Sigmoid colon (tissue), 7 donors: Measurements from ENCODE around the gene DIPK1B. TPM values are rescaled to one million over a fixed set of nuclear protein-coding genes. Genes with fewer than 3 reads are reported as not detected.
A peak's percentile ranks its signal among the peaks of the same experiment; 100 is the strongest.

Experiments used
- DNase-seq: peaks from one replicate; pipeline ENCODE4 v3.0.0-alpha.2; 2019
- H3K27ac ChIP-seq, 4 donors: fragments of 200-600 bp; sonication (generic); one replicate each; pipeline ENCODE4 v1.5.1; 2016 to 2019; ENCODE audit warnings: mild to moderate bottlenecking in 1 of 4
- H3K27me3 ChIP-seq, 3 donors: fragments of 200-600 bp; sonication (generic); one replicate each; pipeline ENCODE4 v1.5.1; 2019; ENCODE audit warnings: mild to moderate bottlenecking in 1 of 3
- H3K36me3 ChIP-seq, 4 donors: fragments of 200-600 bp; sonication (generic); one replicate each; pipeline ENCODE4 v1.5.1; 2016 to 2019
- H3K4me1 ChIP-seq, 4 donors: fragments of 200-600 bp; sonication (generic); one replicate each; pipeline ENCODE4 v1.5.1; 2017 to 2019
- H3K4me3 ChIP-seq, 4 donors: fragments of 200-600 bp; sonication (generic); one replicate each; pipeline ENCODE4 v1.5.1; 2017 to 2019; ENCODE audit warnings: mild to moderate bottlenecking in 2 of 4, moderate library complexity in 1 of 4
- H3K9me3 ChIP-seq, 4 donors: fragments of 200-600 bp in 3 of 4; sonication (generic) in 3 of 4; one replicate each; pipeline versions ENCODE4 v1.5.1 to v1.6.1; 2013 to 2019
- CTCF ChIP-seq, 4 experiments: fragments of 450-650 bp in 3 of 4; fragments of 200-600 bp in 1 of 4; IDR thresholded peaks; one replicate each; pipeline ENCODE4 v1.5.1; 2016 to 2019; ENCODE audit warnings: antibody characterized with exemption in 4 of 4, mild to moderate bottlenecking in 3 of 4, moderate library complexity in 2 of 4
- EP300 ChIP-seq, 4 donors: sonication (generic); formaldehyde crosslinking; IDR thresholded peaks; one replicate each; pipeline ENCODE4 v1.6.1; 2017; ENCODE audit warnings: antibody characterized with exemption in 4 of 4
- POLR2A ChIP-seq, 2 donors: fragments of 450-650 bp; IDR thresholded peaks; one replicate each; pipeline ENCODE4 v1.6.1; 2016; ENCODE audit warnings: antibody characterized with exemption in 2 of 2, mild to moderate bottlenecking in 2 of 2, moderate library complexity in 2 of 2
- POLR2AphosphoS5 ChIP-seq, 4 donors: sonication (generic); formaldehyde crosslinking; IDR thresholded peaks; one replicate each; pipeline ENCODE4 v1.6.1; 2017; ENCODE audit warnings: antibody characterized with exemption in 4 of 4
- WGBS, 2 donors: extraction: QIAGEN DNeasy Blood & Tissue Kit; methylation state at CpG; one replicate each; pipeline ENCODE4 v1.1.7; 2013; 5-methylcytosine and 5-hydroxymethylcytosine counted together
- intact Hi-C: fragments of 100-400 bp; cut with DNase I; formaldehyde crosslinking; loops from one replicate; pipeline ENCODE4 v1.15.1; 2023
- polyA plus RNA-seq, 3 donors: library from polyadenylated mRNA; stranded (reverse); fragments of 200-250 nt; gene quantifications; one replicate each; pipeline ENCODE4 v1.2.3, GENCODE V29; 2013
- total RNA-seq, 4 donors: library from RNA; depleted of rRNA; stranded (reverse); fragments of >200 nt; gene quantifications; one replicate each; pipeline ENCODE4 v1.1.0, GENCODE V29; 2016
- donor health status: healthy with polysubstance abuse.
- donor health status: Bipolar disorder and iron deficiency.
- donor health status: healthy.

Gene DIPK1B
- total and polyA plus RNA-seq, 7 donors = 0.23 to 18.3 (median 9.6) TPM

GRCh38 chr9:136723362-136723976, 11.1 kb downstream of the DIPK1B start:
- Histone ChIP-seq H3K4me1 (peaks cover 0 to 74% (median 53%) of the 10 kb centered on the region in 4 donors), H3K4me3 (no peak overlapping the region), H3K27me3 (no peaks in the 10 kb centered on the region), H3K9me3 (no peaks in the 10 kb centered on the region), H3K27ac (no peak overlapping the region), H3K36me3 (peaks cover 33 to 55% (median 35%) of the 10 kb centered on the region in 4 donors)
- WGBS, 2 donors = 92% methylated on average over 32 of the region's 32 CpGs
- no peak for TF ChIP-seq EP300 (IDR thresholded peaks at IDR 0.05)
- no peak for TF ChIP-seq POLR2A (IDR thresholded peaks at IDR 0.05)
- TF ChIP-seq POLR2AphosphoS5 (IDR thresholded peaks at IDR 0.05) = no peak
- no peak for TF ChIP-seq CTCF (IDR thresholded peaks at IDR 0.05)
- intact Hi-C loops = no loop called here
- DNase-seq = no peak

GRCh38 chr9:136723989-136724388, 11.6 kb downstream of the DIPK1B start:
- H3K4me1 ChIP-seq = peaks cover 0 to 79% (median 59%) of the 10 kb centered on the region in 4 donors
- no peak overlapping the region for H3K27ac ChIP-seq
- WGBS, 2 donors = 94 to 95% methylated on average over 8 of the region's 8 CpGs
- TF ChIP-seq POLR2AphosphoS5 (IDR thresholded peaks at IDR 0.05) (no peak), EP300 (IDR thresholded peaks at IDR 0.05) (no peak), POLR2A (IDR thresholded peaks at IDR 0.05) (no peak), CTCF (IDR thresholded peaks at IDR 0.05) (no peak)
- no peaks in the 10 kb centered on the region for H3K27me3 ChIP-seq
- H3K4me3 ChIP-seq = no peak overlapping the region
- intact Hi-C loops = no loop called here
- H3K9me3 ChIP-seq = no peaks in the 10 kb centered on the region
- H3K36me3 ChIP-seq = peaks cover 33 to 55% (median 35%) of the 10 kb centered on the region in 4 donors
- DNase-seq = no peak

- TF ChIP-seq POLR2A (IDR thresholded peaks at IDR 0.05) = no peak
- no peak for TF ChIP-seq CTCF (IDR thresholded peaks at IDR 0.05)
- no peak for TF ChIP-seq POLR2AphosphoS5 (IDR thresholded peaks at IDR 0.05)
- TF ChIP-seq EP300 (IDR thresholded peaks at IDR 0.05) = no peak
Measured at GRCh38 chr9:136724772-136725171, 12.4 kb downstream of the DIPK1B start.

GRCh38 chr9:136725612-136726011, 13.2 kb downstream of the DIPK1B start:
- DNase-seq = no peak
- H3K4me3 ChIP-seq = peak overlapping the region in 1 of 4 donors; percentile 88
- intact Hi-C loops = loop anchor here (2.0 kb wide), 1 partner anchor 39 kb away; the partner anchor contains the start of gene AGPAT2
- peaks cover 33 to 55% (median 35%) of the 10 kb centered on the region in 4 donors for H3K36me3 ChIP-seq
- H3K9me3 ChIP-seq = no peaks in the 10 kb centered on the region
- peak in 1 of 4 donors; percentile 14 for TF ChIP-seq POLR2AphosphoS5 (IDR thresholded peaks at IDR 0.05)
- no peak for TF ChIP-seq EP300 (IDR thresholded peaks at IDR 0.05)
- TF ChIP-seq POLR2A (IDR thresholded peaks at IDR 0.05) = no peak
- 67 to 78% methylated on average over 10 of the region's 10 CpGs for WGBS, 2 donors
- H3K27me3 ChIP-seq = no peaks in the 10 kb centered on the region
- H3K27ac ChIP-seq = peak overlapping the region in 1 of 4 donors; percentile 87
- peaks cover 0 to 70% (median 49%) of the 10 kb centered on the region in 4 donors for H3K4me1 ChIP-seq

More at GRCh38 chr9:136724772-136725171, 12.4 kb downstream of the DIPK1B start:
- intact Hi-C loops = no loop called here
- H3K36me3 ChIP-seq = peaks cover 33 to 55% (median 35%) of the 10 kb centered on the region in 4 donors
- H3K9me3 ChIP-seq = no peaks in the 10 kb centered on the region
- H3K4me3 ChIP-seq = no peak overlapping the region
- DNase-seq = no peak
- no peaks in the 10 kb centered on the region for H3K27me3 ChIP-seq
- no peak overlapping the region for H3K27ac ChIP-seq
- WGBS, 2 donors = 86 to 87% methylated on average over 7 of the region's 7 CpGs
- peaks cover 0 to 78% (median 58%) of the 10 kb centered on the region in 4 donors for H3K4me1 ChIP-seq

- Histone ChIP-seq H3K27ac (peak overlapping the region in 2 of 4 donors; percentile 85 to 87), H3K4me1 (peaks cover 0 to 65% (median 44%) of the 10 kb centered on the region in 4 donors), H3K27me3 (no peaks in the 10 kb centered on the region), H3K9me3 (no peaks in the 10 kb centered on the region), H3K4me3 (peak overlapping the region in 3 of 4 donors; percentile 63 to 88 (median 64)), H3K36me3 (peaks cover 33 to 55% (median 35%) of the 10 kb centered on the region in 4 donors)
- no peak for TF ChIP-seq EP300 (IDR thresholded peaks at IDR 0.05)
- TF ChIP-seq POLR2A (IDR thresholded peaks at IDR 0.05) = no peak
- TF ChIP-seq POLR2AphosphoS5 (IDR thresholded peaks at IDR 0.05) = no peak
- TF ChIP-seq CTCF (IDR thresholded peaks at IDR 0.05) = no peak
- intact Hi-C loops = loop anchor here (2.0 kb wide), 1 partner anchor 39 kb away; the partner anchor contains the start of gene AGPAT2
- WGBS, 2 donors = 49 to 73% methylated on average over 16 of the region's 16 CpGs
- DNase-seq = no peak
Measured at GRCh38 chr9:136726118-136726517, 13.7 kb downstream of the DIPK1B start.
